Activated CD8-positive, alpha-beta memory T cell treated with anti-CD3 and anti-CD28 coated beads for 48 hours (primary cell): Measurements from ENCODE around the gene DACT1.
A peak's percentile ranks its signal among the peaks of the same experiment; 100 is the strongest.
"Not testable (repeated sequence)": the region's sequence is repeated elsewhere in the genome, so short reads cannot be mapped to it uniquely, and the experiment has no call there.

ENCODE experiments used
- DNase-seq, 3 experiments: peaks; one replicate each; pipeline ENCODE4 v3.0.0-alpha.2; 2020; ENCODE audit warnings: low read depth in 2 of 3, low spot score in 2 of 3

Gene DACT1

GRCh38 chr14:58637391-58638230, at the start of gene DACT1:
DACT1 (plus strand) TSS chr14:58637962; CDS start chr14:58638203, 241 bp downstream.
- DNase-seq, result peak in 1 of 3 experiments; percentile 18

GRCh38 chr14:58588321-58588720, 49.4 kb upstream of the DACT1 start:
- not testable (repeated sequence) for DNase-seq

GRCh38 chr14:58593977-58594376, 43.8 kb upstream of the DACT1 start:
- no peak for DNase-seq

- DNase-seq, result no peak
Measured at GRCh38 chr14:58597041-58597440, 40.7 kb upstream of the DACT1 start.

- DNase-seq, result no peak
Measured at GRCh38 chr14:58598028-58598803, 39.5 kb upstream of the DACT1 start.

- no peak for DNase-seq
Measured at GRCh38 chr14:58598804-58599525, 38.8 kb upstream of the DACT1 start.

- DNase-seq, result no peak
Measured at GRCh38 chr14:58599707-58600106, 38.1 kb upstream of the DACT1 start.

GRCh38 chr14:58605465-58605864, 32.3 kb upstream of the DACT1 start:
- no peak for DNase-seq

GRCh38 chr14:58607131-58607951, 30.4 kb upstream of the DACT1 start:
- DNase-seq, result no peak

GRCh38 chr14:58607952-58608317, 29.8 kb upstream of the DACT1 start:
- DNase-seq, result no peak

- no peak for DNase-seq
Measured at GRCh38 chr14:58617619-58618018, 20.1 kb upstream of the DACT1 start.

GRCh38 chr14:58620011-58620410, 17.8 kb upstream of the DACT1 start:
- no peak for DNase-seq

GRCh38 chr14:58625438-58625837, 12.3 kb upstream of the DACT1 start:
- DNase-seq, result no peak

- no peak for DNase-seq
Measured at GRCh38 chr14:58626431-58626831, 11.3 kb upstream of the DACT1 start.

- no peak for DNase-seq
Measured at GRCh38 chr14:58628406-58628805, 9.4 kb upstream of the DACT1 start.

GRCh38 chr14:58629281-58629680, 8.5 kb upstream of the DACT1 start:
- no peak for DNase-seq

GRCh38 chr14:58631732-58632131, 6.0 kb upstream of the DACT1 start:
- no peak for DNase-seq

GRCh38 chr14:58633831-58634230, 3.9 kb upstream of the DACT1 start:
- DNase-seq, result no peak

- DNase-seq, result no peak
Measured at GRCh38 chr14:58634406-58635090, 3.2 kb upstream of the DACT1 start.
